PC-3 (cell line): ENCODE measurements around the gene REXO1.

Experiments
- EZH2phosphoT487 ChIP-seq: fragments of 300-600 bp; sonication (generic); IDR thresholded peaks from 2 replicates; pipeline ENCODE4 v1.6.1; 2018; ENCODE audit warnings: mild to moderate bottlenecking, antibody characterized with exemption, low read length, borderline replicate concordance
- TF ChIP-seq, protein P1 (sequence below): fragments of 300-600 bp; sonication (generic); conservative IDR thresholded peaks from 2 replicates; pipeline ENCODE4 v1.5.1; 2017; ENCODE audit warnings: antibody characterized with exemption, low read depth, mild to moderate bottlenecking, low read length

- TF ChIP-seq, protein P1, sequence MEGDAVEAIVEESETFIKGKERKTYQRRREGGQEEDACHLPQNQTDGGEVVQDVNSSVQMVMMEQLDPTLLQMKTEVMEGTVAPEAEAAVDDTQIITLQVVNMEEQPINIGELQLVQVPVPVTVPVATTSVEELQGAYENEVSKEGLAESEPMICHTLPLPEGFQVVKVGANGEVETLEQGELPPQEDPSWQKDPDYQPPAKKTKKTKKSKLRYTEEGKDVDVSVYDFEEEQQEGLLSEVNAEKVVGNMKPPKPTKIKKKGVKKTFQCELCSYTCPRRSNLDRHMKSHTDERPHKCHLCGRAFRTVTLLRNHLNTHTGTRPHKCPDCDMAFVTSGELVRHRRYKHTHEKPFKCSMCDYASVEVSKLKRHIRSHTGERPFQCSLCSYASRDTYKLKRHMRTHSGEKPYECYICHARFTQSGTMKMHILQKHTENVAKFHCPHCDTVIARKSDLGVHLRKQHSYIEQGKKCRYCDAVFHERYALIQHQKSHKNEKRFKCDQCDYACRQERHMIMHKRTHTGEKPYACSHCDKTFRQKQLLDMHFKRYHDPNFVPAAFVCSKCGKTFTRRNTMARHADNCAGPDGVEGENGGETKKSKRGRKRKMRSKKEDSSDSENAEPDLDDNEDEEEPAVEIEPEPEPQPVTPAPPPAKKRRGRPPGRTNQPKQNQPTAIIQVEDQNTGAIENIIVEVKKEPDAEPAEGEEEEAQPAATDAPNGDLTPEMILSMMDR = no peak
- TF ChIP-seq EZH2phosphoT487 = no peak
Observed at GRCh38 chr19:1823020-1823419, 25.3 kb downstream of the REXO1 start.
